NCI-H2081 (cell line): Measurements from ENCODE around the gene IGFBPL1.
A peak's percentile ranks its signal among the peaks of the same experiment; 100 is the strongest.
"Not testable (repeated sequence)": the region's sequence is repeated elsewhere in the genome, so short reads cannot be mapped to it uniquely, and the experiment has no call there.

Experiments
- DNase-seq, 2 experiments: peaks; one replicate each; lab custom pipeline; 2025; lab: John Stamatoyannopoulos, UW

IGFBPL1 gene

DNA sequence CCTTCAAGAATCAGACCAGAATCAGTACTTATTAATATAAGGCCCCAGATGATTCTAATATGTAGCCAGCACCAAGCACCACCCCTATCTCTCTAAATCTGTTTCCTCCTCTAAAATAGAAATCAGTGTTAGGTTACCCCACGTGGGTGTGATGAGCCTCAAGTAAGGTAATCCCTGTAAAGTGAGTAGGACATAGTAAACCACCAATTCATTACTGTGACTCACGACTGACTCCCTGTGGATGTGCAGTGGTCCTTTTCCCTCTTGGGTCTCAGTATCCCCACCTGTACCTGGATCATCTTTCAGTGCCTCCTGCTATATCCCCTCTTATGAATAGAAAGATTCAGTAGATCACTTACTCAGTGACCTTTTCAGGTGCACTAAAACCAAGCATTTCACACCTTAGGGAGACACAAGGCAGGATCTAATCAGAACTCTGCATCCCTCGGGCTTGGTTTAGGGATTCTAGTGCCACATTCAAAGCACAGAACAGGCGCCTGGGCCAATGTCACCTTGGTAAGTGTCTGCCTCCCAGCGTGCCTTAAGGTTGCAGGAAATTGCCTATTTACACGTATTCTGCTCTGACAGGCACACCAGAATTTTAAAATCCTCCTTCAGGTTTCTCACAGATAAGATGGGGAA is 43.9 kb downstream of the IGFBPL1 start:
- DNase-seq: no peak

DNA sequence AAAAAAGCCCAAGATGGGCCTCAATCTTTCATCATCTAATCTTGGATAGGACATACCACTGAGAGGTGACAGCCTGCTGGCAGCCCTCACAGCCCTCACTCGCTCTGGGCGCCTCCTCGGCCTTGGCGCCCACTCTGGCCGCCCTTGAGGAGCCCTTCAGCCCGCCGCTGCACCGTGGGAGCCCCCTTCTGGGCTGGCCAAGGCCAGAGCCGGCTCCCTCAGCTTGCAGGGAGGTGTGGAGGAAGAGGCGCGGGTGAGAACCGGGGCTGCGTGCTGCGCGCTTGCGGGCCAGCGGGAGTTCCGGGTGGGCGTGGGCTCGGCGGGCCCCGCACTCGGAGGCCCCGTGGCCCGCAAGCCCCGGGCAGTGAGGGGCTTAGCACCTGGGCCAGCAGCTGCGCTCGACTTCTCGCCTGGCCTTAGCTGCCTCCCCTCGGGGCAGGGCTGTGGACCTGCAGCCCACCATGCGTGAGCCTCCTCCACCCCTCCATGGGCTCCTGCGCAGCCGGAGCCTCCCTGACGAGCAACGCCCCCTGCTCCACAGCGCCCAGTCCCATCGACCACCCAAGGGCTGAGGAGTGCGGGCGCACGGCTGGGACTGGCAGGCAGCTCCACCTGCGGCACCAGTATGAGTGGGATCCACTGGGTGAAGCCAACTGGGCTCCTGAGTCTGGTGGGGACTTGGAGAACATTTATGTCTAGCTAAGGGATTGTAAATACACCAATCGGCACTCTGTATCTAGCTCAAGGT is 46.7 kb downstream of the IGFBPL1 start:
- DNase-seq: not testable (repeated sequence)

DNA sequence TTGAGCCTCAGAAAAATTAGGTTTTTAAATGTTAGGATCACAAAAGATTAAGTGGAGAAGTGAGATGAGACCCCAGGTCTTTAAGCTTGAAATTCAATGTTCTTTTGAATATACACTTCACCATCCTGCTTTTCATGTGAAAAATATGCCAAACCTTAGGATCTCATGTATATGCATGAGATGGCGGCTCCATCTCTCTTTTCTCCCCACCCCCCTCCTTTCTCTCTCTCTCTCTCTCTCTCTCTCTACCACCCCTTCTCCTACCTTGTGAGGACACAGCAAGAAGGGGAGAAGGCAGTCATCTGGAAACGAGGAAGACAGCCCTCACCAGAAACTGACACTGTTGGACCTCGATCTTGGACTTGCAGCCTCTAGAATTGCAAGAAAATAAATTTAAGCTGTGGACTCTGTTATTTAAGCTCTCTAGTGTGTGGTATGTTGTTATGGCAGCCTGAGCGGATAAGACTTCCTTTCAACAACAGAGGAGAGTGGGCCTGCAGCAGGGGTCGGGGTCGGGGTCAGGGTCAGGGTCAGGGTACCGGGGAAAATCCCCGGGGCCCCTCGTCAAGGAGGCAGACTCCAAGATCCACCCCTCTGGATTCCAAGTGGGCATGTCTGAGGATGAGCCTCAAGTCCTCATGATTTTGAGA is 48.1 kb downstream of the IGFBPL1 start:
- DNase-seq: no peak

DNA sequence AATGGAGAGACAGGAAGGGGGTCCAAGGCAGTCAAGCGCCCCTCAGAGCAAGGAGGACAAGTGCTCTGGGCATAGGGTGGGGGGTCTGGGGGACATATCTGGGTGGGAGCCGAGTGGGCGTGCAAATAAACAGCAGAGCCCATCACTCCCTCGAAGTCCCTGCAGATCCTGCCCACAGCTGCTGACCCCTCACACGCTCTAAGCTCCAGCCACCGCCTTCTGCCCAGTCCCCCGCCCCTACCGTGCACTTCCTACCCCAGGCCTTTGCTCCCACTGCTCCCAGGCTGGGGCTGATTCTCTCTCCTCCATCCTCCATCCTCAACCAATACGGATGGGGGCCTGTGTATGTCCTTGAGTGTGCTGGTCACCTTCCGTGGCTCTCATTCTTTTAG is 48.7 kb downstream of the IGFBPL1 start:
- DNase-seq: no peak

DNA sequence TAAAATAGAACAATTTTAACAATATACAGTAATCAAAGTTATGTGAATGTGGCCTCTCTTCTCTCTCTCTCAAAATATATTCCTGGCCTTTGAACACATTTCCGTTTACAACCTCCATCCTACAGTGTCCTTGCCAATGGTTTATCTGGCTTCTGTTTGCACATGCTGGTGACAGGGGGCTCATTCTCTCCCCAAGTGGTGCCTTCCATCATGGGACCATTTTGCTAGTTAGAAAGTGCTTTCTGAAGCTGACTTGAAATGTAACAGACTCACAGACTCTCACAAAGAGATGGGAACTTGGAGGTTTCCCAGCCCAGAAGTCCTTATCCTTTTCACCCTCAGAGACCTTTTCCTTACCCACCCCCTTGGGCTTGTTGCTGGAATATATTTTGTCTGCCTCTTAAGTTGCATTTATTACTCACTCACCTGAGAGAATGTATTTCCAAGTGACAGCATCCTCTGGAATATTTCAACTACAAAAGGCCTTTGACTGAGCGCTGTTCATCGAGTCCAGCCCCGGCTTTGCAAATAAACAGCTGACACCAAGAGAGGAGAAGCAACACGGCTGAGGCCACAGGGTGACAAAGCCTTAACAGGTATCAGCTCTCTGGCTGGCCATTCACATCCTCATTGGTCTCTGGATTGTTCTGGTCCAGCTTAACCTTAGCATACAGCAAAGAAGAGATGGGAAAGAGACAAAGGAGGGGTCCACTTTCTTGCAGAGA is 49.2 kb downstream of the IGFBPL1 start:
- no peak for DNase-seq

DNA sequence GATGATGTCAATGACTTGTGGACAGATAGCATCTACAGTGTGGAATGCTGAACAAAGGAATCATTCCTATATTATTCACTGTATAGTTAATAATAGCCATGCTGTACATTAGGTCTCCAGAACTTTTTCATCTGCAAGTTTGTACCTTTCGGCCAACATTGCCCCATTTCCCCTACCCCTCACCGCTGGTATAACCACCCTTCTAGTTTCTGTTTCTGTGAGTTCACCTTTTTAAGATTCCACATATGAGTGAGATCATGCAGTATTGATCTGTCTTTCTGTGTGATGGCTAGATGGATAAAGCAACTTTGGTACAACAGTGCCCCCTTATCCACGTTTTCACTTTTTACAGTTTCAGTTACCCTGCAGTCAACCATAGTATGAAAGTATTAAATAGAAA is 50.6 kb downstream of the IGFBPL1 start:
- no peak for DNase-seq

DNA sequence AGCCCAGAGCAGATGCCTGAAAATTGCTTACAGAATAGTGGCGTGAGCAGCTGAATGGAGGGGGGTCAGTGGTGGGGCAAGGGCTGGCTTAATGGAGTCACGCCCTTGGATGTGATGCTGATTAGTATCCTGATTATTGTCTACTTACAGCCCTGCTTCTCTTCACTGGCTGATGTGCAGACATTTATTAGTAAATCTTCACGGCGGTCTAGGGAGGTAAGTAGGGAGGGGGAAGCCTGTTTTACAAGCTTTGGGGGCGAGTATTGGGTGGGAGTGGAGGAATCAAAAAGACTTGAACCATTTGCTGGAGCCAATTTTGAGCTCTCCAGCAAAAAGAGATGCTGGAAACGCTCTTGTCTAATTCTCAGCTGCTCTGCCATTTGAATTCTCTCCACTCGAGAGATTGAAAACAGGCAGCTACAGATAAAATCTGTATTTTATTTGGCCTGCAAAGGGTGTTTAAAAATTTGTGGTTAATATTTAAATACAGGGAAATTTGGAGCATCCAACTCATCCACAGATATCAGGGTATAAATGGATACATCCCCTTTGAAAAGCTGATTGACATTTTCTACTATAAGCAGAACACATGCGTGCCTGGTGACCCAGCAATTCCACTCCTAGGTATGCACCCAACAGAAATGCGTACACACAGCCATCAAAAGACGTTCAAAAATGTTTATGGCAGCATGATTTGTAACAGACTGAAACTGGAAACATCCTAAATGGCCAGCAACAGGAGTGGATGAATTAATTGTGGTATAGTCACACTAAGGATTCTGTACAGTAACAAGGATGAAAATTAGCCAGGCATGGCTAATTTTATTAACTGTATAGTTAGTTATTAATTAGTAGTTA is 51.3 kb downstream of the IGFBPL1 start:
- DNase-seq: no peak

DNA sequence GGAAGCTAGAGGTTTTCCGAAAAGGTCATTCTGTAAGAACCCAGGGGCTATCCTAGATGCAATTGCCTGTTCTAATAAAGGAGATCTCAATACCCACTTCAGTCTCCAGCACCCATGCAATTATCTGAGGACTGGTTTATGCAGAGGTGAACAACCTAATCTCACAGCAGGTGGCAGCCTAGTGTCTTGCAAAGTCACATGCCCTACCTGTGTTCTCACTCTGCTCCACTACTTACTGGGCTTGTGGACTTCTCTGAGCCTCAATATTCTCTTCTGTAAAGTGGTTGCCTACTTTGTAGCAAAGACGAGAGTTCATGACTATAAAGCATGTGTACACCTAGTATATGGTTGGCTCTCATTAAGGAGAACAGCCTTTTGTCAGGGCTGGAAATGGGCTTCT is 52.8 kb downstream of the IGFBPL1 start:
- no peak for DNase-seq

DNA sequence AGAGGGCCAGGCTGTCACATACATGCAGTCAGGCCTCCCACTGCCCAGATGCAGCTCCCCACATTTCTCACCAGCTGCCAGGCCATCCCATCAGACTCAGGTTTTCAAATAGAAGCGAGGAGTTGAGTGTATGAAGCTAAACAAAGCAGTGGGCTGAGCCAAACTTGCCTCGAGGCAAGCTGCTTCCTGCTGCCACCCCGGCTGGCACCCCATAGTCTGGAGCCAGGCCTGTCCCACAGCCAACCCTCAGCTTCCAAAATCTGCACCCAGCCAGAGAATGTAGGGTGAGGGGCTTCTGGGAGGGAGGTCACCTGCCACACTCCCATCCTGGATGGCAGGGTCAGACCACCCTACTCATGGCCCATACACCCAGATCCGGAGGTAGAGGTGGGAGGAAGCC is 54.1 kb downstream of the IGFBPL1 start:
- no peak for DNase-seq

DNA sequence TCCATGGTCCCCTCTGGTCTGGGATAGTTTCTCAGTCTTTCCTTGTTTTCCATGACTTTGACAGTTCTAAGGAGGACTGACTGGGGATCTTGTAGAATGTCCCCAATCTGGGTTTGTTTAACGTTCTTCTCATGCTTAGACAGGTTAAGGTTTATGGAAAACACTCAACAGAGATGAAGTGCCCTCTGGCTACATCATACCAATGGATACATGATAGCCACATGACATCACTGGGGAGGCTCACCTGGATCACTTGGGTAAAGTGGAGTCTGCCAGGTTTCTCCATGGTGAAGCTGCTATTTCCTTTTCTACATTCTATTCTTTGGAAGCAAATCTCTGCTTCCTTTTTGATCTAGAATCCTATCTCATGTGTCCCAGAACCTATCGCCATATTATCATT is 55.5 kb downstream of the IGFBPL1 start:
- no peak for DNase-seq

DNA sequence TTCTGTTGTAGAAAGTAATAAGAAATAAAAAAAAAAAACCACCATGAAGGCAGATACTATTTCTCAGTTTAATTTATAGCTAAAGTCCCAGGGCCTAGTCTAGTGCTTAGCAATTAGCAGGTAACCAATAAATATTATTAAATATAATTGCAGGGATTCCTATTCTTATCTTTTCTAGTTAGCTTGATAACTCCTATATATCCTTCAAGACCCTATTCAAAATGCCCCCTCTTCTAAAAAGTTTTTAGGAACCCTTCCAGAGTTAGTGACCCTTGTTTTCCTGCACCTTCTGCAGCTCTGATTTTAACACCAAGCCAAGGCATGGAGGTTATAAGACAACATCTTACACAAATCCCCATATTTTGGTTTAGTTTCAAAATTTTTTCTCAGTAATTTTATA is 56.4 kb downstream of the IGFBPL1 start:
- DNase-seq: no peak

DNA sequence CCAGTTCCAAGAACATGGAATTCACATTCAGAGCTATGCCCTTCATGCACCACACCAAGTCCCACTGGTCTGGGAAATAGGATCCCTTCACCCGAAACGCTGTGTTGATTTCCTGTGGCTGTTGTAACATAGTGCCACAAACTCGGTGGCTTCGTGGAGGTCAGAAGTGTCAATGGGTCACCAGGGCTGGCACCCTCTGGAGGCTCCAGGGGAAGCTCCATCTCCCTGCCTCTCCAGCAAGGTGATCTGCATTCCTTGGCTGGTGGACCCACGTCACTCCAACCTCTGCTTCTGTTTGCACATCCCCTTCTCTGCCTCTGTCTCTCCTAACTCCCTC is 60.7 kb downstream of the IGFBPL1 start:
- DNase-seq: no peak

DNA sequence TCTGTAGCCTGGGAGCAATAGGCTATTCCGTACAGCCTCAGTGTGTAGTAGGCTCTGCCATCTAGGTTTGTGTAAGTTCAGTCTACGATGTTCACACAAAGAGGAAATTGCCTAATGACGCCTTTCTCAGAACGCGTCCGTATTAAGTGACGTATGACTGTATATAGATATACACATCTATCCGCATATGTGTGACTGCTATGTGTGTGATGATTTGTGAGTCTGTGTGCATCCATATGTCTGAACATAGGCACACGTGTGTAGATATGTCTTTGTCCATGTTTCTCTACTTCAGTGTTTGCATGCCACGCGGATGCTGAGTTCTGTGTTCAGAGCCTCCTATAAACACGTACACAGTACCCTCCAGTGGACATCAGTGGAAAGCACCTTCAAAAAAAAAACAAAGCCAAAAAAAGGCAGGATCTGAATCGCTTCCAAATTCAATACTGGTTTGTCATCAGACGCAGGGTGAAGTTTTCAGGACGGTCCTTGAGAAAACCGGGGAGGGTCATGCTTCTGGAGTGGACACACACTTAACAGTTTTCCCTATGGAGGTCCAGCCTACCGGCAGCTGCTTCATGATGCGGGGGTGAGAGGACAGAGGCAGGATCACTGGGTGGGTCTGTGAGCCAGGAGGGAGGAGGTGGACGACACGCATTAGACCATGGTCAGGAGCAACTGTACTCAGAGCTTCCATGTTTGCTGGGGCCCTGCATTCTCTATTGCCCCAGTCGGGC is 61.2 kb downstream of the IGFBPL1 start:
- DNase-seq: peak; percentile 75 to 83

DNA sequence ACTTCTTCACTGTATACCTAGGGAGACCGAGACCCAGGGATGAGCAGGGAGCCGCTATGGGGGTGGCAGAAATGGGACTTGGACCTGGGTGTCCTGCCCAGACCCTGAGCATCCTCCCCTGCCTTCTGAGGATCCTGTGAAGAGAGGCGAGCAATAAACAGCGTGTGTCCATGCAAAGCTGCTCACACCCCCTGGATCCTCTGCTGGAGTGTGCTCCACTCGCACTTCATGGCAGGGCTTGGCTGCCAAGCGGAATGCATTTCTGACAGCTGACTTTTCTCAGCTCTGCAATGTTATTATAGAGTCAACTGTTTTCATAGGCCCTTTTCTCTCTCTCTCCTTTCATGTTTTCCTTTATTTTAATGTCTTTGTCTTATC is 62.8 kb downstream of the IGFBPL1 start:
- no peak for DNase-seq

DNA sequence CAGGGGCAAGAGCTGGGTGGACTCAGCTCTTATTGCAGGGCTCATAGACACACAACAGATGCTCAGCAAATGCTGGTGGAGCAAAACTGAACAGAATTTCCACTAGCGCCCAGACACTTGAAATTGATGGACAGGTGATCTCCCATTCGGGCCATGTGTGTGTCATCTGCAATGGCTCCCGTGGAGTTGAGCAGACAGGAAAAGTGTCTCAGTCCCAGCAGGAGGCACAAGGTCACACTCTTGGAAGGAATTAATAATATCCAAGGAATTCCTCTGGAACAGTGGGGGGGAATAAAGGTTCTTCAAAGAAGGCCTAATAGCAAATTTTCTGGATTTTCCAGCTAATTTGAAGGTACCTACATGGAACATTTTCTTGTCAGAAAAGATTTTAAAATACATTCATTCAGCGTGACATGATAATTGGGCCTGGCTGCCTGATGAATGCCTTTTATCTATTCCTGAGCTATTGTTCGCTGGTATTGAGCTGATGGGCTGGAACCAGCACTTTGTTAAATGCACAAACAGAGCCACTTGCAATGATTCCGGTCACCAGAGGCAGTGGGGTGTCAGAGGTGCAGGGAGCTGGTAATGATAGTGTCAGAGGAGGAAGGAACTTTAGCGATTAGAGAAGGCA is 63.3 kb downstream of the IGFBPL1 start:
- no peak for DNase-seq

DNA sequence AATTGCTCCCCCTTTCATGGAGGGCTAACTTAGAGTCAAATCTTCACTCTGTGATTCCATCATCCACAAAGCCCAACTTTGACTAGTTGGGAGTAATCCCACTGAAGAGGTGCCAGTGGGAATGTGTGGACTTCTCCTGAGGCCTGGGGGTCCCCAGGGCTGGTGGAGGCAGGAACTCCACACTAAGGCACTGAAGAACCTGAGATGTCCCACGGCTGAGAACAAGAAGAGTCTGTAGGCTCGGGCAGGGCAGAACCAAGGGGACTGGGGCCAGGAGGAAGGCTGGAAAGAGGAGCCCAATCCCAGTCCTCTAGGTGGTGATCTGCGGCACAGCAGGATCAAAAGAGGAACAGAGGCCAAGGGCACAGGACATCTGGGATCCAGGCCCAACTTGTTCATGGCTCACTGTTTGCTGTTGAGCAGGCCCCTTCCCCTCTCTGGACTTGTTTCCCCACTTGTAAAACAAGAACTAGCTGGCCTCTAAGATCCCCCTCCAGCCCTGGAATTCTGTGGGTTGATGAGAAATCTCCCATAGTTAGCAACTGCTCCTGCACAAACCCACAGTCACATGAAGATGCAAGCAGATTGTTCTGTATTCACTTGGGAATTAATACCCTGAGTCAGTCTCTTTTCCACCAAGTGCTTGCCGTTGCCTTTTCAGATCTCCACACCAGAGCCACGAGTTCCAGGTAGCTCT is 64.4 kb downstream of the IGFBPL1 start:
- no peak for DNase-seq

DNA sequence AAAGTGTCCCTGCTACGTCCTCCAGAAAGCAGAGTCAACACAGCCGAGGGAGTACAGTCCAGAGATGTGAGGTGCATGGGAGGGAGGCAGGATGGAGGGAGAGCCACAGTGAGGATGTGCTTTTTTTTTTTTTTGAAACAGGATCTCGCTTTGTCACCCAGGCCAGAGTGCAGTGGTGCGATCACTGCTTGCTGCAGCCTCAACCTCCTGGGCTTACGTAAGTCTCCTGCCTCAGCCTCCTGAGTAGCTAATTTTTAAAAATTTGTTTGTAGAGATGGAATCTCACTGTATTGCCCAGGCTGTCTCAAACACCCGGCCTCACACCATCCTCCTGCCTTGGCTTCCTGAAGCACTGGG is 65.0 kb downstream of the IGFBPL1 start:
- no peak for DNase-seq

DNA sequence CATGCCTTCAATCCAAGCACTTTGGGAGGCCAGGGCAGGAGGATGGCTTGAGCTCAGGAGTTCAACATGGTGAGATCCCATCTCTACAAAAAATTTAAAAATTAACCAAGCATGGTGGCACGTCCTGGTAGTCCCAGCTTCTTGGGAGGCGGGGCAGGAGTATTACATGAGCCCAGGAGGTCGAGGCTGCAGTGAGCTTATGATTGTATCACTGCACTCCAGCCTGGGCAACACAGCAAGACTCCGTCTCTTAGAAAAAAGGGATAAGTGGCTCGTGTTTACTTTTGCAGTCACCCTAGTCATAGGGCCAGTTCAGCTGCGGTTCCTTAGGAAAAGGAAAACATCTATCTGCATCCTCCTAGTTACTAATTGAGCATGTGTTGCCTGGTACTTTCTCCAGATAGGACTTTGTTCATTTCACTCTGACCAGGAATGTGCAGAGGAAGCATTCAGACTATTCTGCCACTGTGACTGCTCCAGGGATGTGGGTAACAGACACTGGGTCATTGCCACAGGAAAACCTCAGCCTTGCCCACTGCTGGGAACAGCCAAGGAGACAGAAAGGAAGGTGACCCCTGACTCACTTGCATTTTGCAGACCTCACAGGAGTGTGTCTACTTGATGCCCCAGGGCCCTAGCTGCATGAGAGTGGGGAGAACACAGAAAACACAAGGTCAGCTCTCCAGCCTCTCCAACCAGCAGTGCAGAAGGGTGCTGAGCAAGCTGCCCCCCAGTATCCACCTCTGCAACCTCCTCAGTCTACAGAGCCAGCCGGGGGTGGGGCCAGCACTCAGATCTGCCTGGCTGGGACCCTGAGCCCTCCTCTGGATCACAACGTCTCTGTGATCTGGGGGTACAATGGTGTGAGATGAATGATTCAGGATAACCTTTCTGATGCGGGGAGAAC is 65.6 kb downstream of the IGFBPL1 start:
- no peak for DNase-seq
